ENCODE data around the gene RIPPLY2.

DNA sequence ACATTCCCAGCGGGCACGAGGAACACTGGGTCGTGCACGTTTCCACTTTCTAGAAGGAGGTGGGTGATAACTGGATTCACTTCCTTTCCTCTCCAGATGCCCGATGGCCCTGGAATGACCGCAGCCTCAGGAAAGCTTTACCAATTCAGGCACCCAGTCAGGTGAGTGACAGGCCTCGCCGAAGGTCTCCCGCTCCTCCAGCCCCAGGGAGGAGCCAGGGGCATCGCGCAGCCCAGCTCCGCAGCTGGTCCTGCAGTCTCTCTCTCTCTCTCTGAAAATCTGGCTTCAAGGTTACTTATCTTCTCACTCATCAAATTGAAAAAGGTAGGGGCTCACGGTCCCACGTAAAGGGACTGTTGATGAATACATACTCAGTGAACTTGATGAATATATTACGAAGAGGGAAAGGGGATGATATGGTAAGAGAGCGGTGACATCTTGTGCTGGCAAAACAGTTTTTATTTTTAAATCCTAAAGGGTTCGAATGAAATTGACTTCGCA lies 891 bp downstream of the RIPPLY2 start:
- no peak for TF ChIP-seq FOXP2 (optimal IDR thresholded peaks at IDR 0.05; ENCODE audit: borderline replicate concordance, extremely low read depth, extremely low read length, insufficient read depth)
- TF ChIP-seq SIN3A (IDR thresholded peaks at IDR 0.05; ENCODE audit: borderline replicate concordance, insufficient read depth, low read length) = no peak
- no peak for TF ChIP-seq POLR2AphosphoS5 (IDR thresholded peaks at IDR 0.05; ENCODE audit: low read depth, low read length)
- TF ChIP-seq, protein P1, sequence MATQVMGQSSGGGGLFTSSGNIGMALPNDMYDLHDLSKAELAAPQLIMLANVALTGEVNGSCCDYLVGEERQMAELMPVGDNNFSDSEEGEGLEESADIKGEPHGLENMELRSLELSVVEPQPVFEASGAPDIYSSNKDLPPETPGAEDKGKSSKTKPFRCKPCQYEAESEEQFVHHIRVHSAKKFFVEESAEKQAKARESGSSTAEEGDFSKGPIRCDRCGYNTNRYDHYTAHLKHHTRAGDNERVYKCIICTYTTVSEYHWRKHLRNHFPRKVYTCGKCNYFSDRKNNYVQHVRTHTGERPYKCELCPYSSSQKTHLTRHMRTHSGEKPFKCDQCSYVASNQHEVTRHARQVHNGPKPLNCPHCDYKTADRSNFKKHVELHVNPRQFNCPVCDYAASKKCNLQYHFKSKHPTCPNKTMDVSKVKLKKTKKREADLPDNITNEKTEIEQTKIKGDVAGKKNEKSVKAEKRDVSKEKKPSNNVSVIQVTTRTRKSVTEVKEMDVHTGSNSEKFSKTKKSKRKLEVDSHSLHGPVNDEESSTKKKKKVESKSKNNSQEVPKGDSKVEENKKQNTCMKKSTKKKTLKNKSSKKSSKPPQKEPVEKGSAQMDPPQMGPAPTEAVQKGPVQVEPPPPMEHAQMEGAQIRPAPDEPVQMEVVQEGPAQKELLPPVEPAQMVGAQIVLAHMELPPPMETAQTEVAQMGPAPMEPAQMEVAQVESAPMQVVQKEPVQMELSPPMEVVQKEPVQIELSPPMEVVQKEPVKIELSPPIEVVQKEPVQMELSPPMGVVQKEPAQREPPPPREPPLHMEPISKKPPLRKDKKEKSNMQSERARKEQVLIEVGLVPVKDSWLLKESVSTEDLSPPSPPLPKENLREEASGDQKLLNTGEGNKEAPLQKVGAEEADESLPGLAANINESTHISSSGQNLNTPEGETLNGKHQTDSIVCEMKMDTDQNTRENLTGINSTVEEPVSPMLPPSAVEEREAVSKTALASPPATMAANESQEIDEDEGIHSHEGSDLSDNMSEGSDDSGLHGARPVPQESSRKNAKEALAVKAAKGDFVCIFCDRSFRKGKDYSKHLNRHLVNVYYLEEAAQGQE (IDR thresholded peaks at IDR 0.05; ENCODE audit: insufficient read depth in 1 of 2, low read depth in 2 of 2, low read length in 2 of 2) = no peak
